Calu3 (cell line): ENCODE measurements around the gene EDA2R. TPM values are rescaled to one million over a fixed set of nuclear protein-coding genes. Genes with fewer than 3 reads are reported as not detected.

Source experiments
- BruUV-seq: library from RNA; stranded (reverse); fragments of 400-500 nt; replicated peaks from 2 replicates; lab custom pipeline; 2021; lab: Mats Ljungman, UMichigan
- CTCF ChIA-PET: fragments of 300-600 bp; sonication (Branson Sonifier 250); formaldehyde crosslinking; loops from one replicate; lab custom pipeline; 2022; ENCODE audit warnings: antibody characterized with exemption; lab: Charles Lee
- DNase-seq: peaks from one replicate; pipeline ENCODE4 v3.0.0; 2022
- H3K27ac Mint-ChIP-seq: one replicate; pipeline ENCODE4 v1.8.0; 2022; ENCODE audit warnings: mixed read lengths; ENCODE audit not compliant: unreplicated experiment
- H3K27me3 Mint-ChIP-seq: one replicate; pipeline ENCODE4 v1.8.0; 2022; ENCODE audit warnings: mixed read lengths; ENCODE audit not compliant: unreplicated experiment
- H3K36me3 Mint-ChIP-seq: one replicate; pipeline ENCODE4 v1.8.0; 2022; ENCODE audit warnings: mild to moderate bottlenecking, moderate library complexity, mixed read lengths; ENCODE audit not compliant: insufficient read depth, unreplicated experiment
- H3K4me1 Mint-ChIP-seq: one replicate; pipeline ENCODE4 v1.8.0; 2022; ENCODE audit warnings: mild to moderate bottlenecking, low read depth, mixed read lengths; ENCODE audit not compliant: unreplicated experiment
- H3K4me3 Mint-ChIP-seq: one replicate; pipeline ENCODE4 v1.8.0; 2022; ENCODE audit warnings: mild to moderate bottlenecking, low read depth, moderate library complexity, mixed read lengths; ENCODE audit not compliant: unreplicated experiment
- H3K9me3 Mint-ChIP-seq: one replicate; pipeline ENCODE4 v1.8.0; 2022; ENCODE audit warnings: low read depth, mixed read lengths; ENCODE audit not compliant: unreplicated experiment
- intact Hi-C: fragments of 100-400 bp; cut with micrococcal nuclease; formaldehyde crosslinking; loops from one replicate; pipeline ENCODE4 v1.10.0; 2022; ENCODE audit not compliant: unreplicated experiment
- total RNA-seq: library from RNA; stranded (reverse); gene quantifications from 2 replicates; pipeline ENCODE4 v1.2.3, GENCODE V29; 2022
- TF ChIP-seq, protein P1 (sequence below): fragments of 200-600 bp; IDR thresholded peaks from one replicate; pipeline ENCODE4 v1.8.0; 2022; ENCODE audit warnings: antibody characterized with exemption; ENCODE audit not compliant: unreplicated experiment

Gene EDA2R
- total RNA-seq, 1 experiment from 2014 or later: not detected

- TF ChIP-seq, protein P1, sequence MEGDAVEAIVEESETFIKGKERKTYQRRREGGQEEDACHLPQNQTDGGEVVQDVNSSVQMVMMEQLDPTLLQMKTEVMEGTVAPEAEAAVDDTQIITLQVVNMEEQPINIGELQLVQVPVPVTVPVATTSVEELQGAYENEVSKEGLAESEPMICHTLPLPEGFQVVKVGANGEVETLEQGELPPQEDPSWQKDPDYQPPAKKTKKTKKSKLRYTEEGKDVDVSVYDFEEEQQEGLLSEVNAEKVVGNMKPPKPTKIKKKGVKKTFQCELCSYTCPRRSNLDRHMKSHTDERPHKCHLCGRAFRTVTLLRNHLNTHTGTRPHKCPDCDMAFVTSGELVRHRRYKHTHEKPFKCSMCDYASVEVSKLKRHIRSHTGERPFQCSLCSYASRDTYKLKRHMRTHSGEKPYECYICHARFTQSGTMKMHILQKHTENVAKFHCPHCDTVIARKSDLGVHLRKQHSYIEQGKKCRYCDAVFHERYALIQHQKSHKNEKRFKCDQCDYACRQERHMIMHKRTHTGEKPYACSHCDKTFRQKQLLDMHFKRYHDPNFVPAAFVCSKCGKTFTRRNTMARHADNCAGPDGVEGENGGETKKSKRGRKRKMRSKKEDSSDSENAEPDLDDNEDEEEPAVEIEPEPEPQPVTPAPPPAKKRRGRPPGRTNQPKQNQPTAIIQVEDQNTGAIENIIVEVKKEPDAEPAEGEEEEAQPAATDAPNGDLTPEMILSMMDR: no peak
- no peaks in the 10 kb centered on the region for H3K4me1 Mint-ChIP-seq
- DNase-seq: no peak
- no peak overlapping the region for H3K27ac Mint-ChIP-seq
- peaks cover 3% of the 10 kb centered on the region for H3K9me3 Mint-ChIP-seq
- no TSS peak for BruUV-seq
- intact Hi-C loops: no loop called here
- H3K4me3 Mint-ChIP-seq: no peak overlapping the region
- no peaks in the 10 kb centered on the region for H3K36me3 Mint-ChIP-seq
- CTCF ChIA-PET: no interaction called here
- no peaks in the 10 kb centered on the region for H3K27me3 Mint-ChIP-seq
Observed at GRCh38 chrX:66672106-66672505, 33.2 kb upstream of the EDA2R start.

GRCh38 chrX:66654411-66654810 lies 15.5 kb upstream of the EDA2R start:
- BruUV-seq: no TSS peak
- TF ChIP-seq, protein P1: no peak
- no peak for DNase-seq
- no peaks in the 10 kb centered on the region for H3K4me1 Mint-ChIP-seq
- no peaks in the 10 kb centered on the region for H3K36me3 Mint-ChIP-seq
- H3K9me3 Mint-ChIP-seq: peaks cover 16% of the 10 kb centered on the region
- H3K27me3 Mint-ChIP-seq: no peaks in the 10 kb centered on the region
- intact Hi-C loops: no loop called here
- CTCF ChIA-PET: no interaction called here
- H3K4me3 Mint-ChIP-seq: no peak overlapping the region
- H3K27ac Mint-ChIP-seq: no peak overlapping the region

- intact Hi-C loops: no loop called here
- CTCF ChIA-PET: interaction anchor here (0.7 kb wide), 1 partner anchor 17 kb away, joined by 3 read pairs; no protein-coding TSS in a partner anchor
- Mint-ChIP-seq H3K9me3 (peaks cover 14% of the 10 kb centered on the region), H3K27ac (no peak overlapping the region), H3K27me3 (no peaks in the 10 kb centered on the region), H3K4me1 (no peaks in the 10 kb centered on the region), H3K4me3 (no peak overlapping the region), H3K36me3 (no peaks in the 10 kb centered on the region)
- no peak for DNase-seq
- TF ChIP-seq, protein P1: no peak
- no TSS peak for BruUV-seq
Observed at GRCh38 chrX:66635360-66635759, 3.5 kb downstream of the EDA2R start.

GRCh38 chrX:66634272-66634671 lies 4.6 kb downstream of the EDA2R start:
- no TSS peak for BruUV-seq
- DNase-seq: no peak
- no peak overlapping the region for H3K4me3 Mint-ChIP-seq
- TF ChIP-seq, protein P1: no peak
- intact Hi-C loops: no loop called here
- H3K9me3 Mint-ChIP-seq: peaks cover 11% of the 10 kb centered on the region
- H3K27me3 Mint-ChIP-seq: no peaks in the 10 kb centered on the region
- CTCF ChIA-PET: no interaction called here
- no peaks in the 10 kb centered on the region for H3K4me1 Mint-ChIP-seq
- no peak overlapping the region for H3K27ac Mint-ChIP-seq
- no peaks in the 10 kb centered on the region for H3K36me3 Mint-ChIP-seq
